Peyer's patch (tissue), 4 donors: ENCODE results near the gene KCNN3.

ENCODE experiments used
- POLR2A ChIP-seq, 2 donors: fragments of 450-650 bp; IDR thresholded peaks; one replicate each; pipeline ENCODE4 v1.5.1; 2017; ENCODE audit warnings: antibody characterized with exemption in 2 of 2, mild to moderate bottlenecking in 2 of 2, moderate library complexity in 2 of 2
- TF ChIP-seq, protein P1 (sequence below), 6 experiments: fragments of 450-650 bp in 4 of 6; fragments of 200-600 bp in 2 of 6; sonication (generic) in 1 of 6; IDR thresholded peaks; one replicate each; pipeline ENCODE4 v1.5.1; 2017 to 2019; ENCODE audit warnings: antibody characterized with exemption in 6 of 6, mild to moderate bottlenecking in 3 of 6, moderate library complexity in 1 of 6

DNA sequence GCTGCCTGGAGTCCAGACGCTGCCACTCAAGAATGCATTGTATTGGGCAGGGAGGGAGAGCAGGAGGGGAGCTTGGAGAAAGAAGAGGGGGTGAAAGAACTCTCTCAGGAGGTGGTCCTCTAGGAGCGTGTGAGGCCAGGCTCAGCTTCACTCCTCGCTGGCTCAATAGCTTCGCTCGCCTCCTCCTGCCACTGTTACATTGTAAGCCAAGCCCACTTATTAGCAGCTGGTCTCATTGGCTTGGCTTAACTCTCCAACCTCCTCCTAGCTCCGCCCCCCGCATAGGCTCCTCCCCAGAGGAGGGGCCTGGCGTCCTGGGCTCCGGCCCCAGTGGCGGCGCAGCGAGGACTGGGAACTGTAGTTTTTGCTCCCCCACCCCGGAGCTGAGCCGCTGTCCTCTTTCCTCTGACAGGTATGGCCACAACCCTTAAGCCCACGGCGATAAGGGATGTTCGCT lies at the start of gene KCNN3:
- TF ChIP-seq, protein P1, sequence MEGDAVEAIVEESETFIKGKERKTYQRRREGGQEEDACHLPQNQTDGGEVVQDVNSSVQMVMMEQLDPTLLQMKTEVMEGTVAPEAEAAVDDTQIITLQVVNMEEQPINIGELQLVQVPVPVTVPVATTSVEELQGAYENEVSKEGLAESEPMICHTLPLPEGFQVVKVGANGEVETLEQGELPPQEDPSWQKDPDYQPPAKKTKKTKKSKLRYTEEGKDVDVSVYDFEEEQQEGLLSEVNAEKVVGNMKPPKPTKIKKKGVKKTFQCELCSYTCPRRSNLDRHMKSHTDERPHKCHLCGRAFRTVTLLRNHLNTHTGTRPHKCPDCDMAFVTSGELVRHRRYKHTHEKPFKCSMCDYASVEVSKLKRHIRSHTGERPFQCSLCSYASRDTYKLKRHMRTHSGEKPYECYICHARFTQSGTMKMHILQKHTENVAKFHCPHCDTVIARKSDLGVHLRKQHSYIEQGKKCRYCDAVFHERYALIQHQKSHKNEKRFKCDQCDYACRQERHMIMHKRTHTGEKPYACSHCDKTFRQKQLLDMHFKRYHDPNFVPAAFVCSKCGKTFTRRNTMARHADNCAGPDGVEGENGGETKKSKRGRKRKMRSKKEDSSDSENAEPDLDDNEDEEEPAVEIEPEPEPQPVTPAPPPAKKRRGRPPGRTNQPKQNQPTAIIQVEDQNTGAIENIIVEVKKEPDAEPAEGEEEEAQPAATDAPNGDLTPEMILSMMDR (IDR thresholded peaks at IDR 0.05): no peak
- TF ChIP-seq POLR2A (IDR thresholded peaks at IDR 0.05): no peak
